Effector memory CD4-positive, alpha-beta T cell (primary cell): ENCODE results near the gene CLDN10.
"Not testable (repeated sequence)": the region's sequence is repeated elsewhere in the genome, so short reads cannot be mapped to it uniquely, and the experiment has no call there.

ENCODE experiments used
- DNase-seq, 3 donors: peaks; one replicate each; pipeline ENCODE4 v3.0.0-alpha.2; 2020
- H3K27ac ChIP-seq: 2 replicates; pipeline ENCODE4 v1.7.0; 2013; ENCODE audit warnings: mild to moderate bottlenecking, low read length, moderate library complexity; ENCODE audit not compliant: insufficient read depth, poor library complexity, severe bottlenecking
- H3K27me3 ChIP-seq: replicated peaks from 2 replicates; pipeline ENCODE4 v1.7.0; 2013; ENCODE audit warnings: mild to moderate bottlenecking, low read length; ENCODE audit not compliant: insufficient read depth, control insufficient read depth, poor library complexity, severe bottlenecking
- H3K36me3 ChIP-seq: 2 replicates; pipeline ENCODE4 v1.7.0; 2013; ENCODE audit warnings: mild to moderate bottlenecking, low read length, moderate library complexity; ENCODE audit not compliant: control insufficient read depth, insufficient read depth
- H3K4me1 ChIP-seq: 2 replicates; pipeline ENCODE4 v1.7.0; 2013; ENCODE audit warnings: low read length, mild to moderate bottlenecking; ENCODE audit not compliant: control insufficient read depth, insufficient read depth, poor library complexity, severe bottlenecking
- H3K4me3 ChIP-seq: 2 replicates; pipeline ENCODE4 v1.7.0; 2013; ENCODE audit warnings: low read length, low read depth, mild to moderate bottlenecking; ENCODE audit not compliant: insufficient read depth, poor library complexity, severe bottlenecking
- H3K9me3 ChIP-seq: 2 replicates; pipeline ENCODE4 v1.7.0; 2013; ENCODE audit warnings: mild to moderate bottlenecking, low read length, moderate library complexity; ENCODE audit not compliant: control insufficient read depth

CLDN10 gene

GRCh38 chr13:95559100-95559499 lies 6.6 kb downstream of the CLDN10 start:
- no peak for DNase-seq
- H3K4me1 ChIP-seq, result no peaks in the 10 kb centered on the region
- no peaks in the 10 kb centered on the region for H3K27me3 ChIP-seq
- no peak overlapping the region for H3K4me3 ChIP-seq
- H3K9me3 ChIP-seq, result no peaks in the 10 kb centered on the region
- H3K36me3 ChIP-seq, result no peaks in the 10 kb centered on the region
- no peak overlapping the region for H3K27ac ChIP-seq

GRCh38 chr13:95560387-95560786 lies 7.9 kb downstream of the CLDN10 start:
- H3K4me3 ChIP-seq, result no peak overlapping the region
- no peaks in the 10 kb centered on the region for H3K9me3 ChIP-seq
- H3K27ac ChIP-seq, result no peak overlapping the region
- no peaks in the 10 kb centered on the region for H3K4me1 ChIP-seq
- DNase-seq, result no peak
- H3K27me3 ChIP-seq, result no peaks in the 10 kb centered on the region
- H3K36me3 ChIP-seq, result no peaks in the 10 kb centered on the region

- H3K9me3 ChIP-seq, result no peaks in the 10 kb centered on the region
- no peaks in the 10 kb centered on the region for H3K27me3 ChIP-seq
- H3K27ac ChIP-seq, result no peak overlapping the region
- DNase-seq, result no peak
- H3K4me1 ChIP-seq, result no peaks in the 10 kb centered on the region
- no peaks in the 10 kb centered on the region for H3K36me3 ChIP-seq
- no peak overlapping the region for H3K4me3 ChIP-seq
Measured at GRCh38 chr13:95564091-95564490, 11.6 kb downstream of the CLDN10 start.

GRCh38 chr13:95564733-95565291 lies 12.3 kb downstream of the CLDN10 start:
- no peaks in the 10 kb centered on the region for H3K4me1 ChIP-seq
- no peaks in the 10 kb centered on the region for H3K36me3 ChIP-seq
- no peak overlapping the region for H3K4me3 ChIP-seq
- no peaks in the 10 kb centered on the region for H3K9me3 ChIP-seq
- no peak for DNase-seq
- no peaks in the 10 kb centered on the region for H3K27me3 ChIP-seq
- H3K27ac ChIP-seq, result no peak overlapping the region

- H3K27me3 ChIP-seq, DNase-seq, H3K27ac ChIP-seq, H3K4me3 ChIP-seq, H3K36me3 ChIP-seq, H3K9me3 ChIP-seq, H3K4me1 ChIP-seq: not testable (repeated sequence)
Measured at GRCh38 chr13:95565758-95566157, 13.2 kb downstream of the CLDN10 start.

GRCh38 chr13:95568131-95568530 lies 15.6 kb downstream of the CLDN10 start:
- no peaks in the 10 kb centered on the region for H3K4me1 ChIP-seq
- H3K36me3 ChIP-seq, result no peaks in the 10 kb centered on the region
- DNase-seq, result no peak
- H3K9me3 ChIP-seq, result no peaks in the 10 kb centered on the region
- no peaks in the 10 kb centered on the region for H3K27me3 ChIP-seq
- no peak overlapping the region for H3K27ac ChIP-seq
- H3K4me3 ChIP-seq, result no peak overlapping the region

- no peaks in the 10 kb centered on the region for H3K4me1 ChIP-seq
- no peak overlapping the region for H3K4me3 ChIP-seq
- no peak for DNase-seq
- no peaks in the 10 kb centered on the region for H3K9me3 ChIP-seq
- H3K27ac ChIP-seq, result no peak overlapping the region
- no peaks in the 10 kb centered on the region for H3K27me3 ChIP-seq
- no peaks in the 10 kb centered on the region for H3K36me3 ChIP-seq
Measured at GRCh38 chr13:95570016-95570415, 17.5 kb downstream of the CLDN10 start.

- Histone ChIP-seq H3K36me3 (no peaks in the 10 kb centered on the region), H3K9me3 (no peaks in the 10 kb centered on the region), H3K27me3 (no peaks in the 10 kb centered on the region), H3K27ac (no peak overlapping the region), H3K4me3 (no peak overlapping the region), H3K4me1 (no peaks in the 10 kb centered on the region)
- no peak for DNase-seq
Measured at GRCh38 chr13:95571941-95572340, 19.4 kb downstream of the CLDN10 start.

GRCh38 chr13:95573221-95573620 lies 20.7 kb downstream of the CLDN10 start:
- no peaks in the 10 kb centered on the region for H3K36me3 ChIP-seq
- H3K9me3 ChIP-seq, result no peaks in the 10 kb centered on the region
- H3K27me3 ChIP-seq, result no peaks in the 10 kb centered on the region
- no peak overlapping the region for H3K27ac ChIP-seq
- H3K4me1 ChIP-seq, result no peaks in the 10 kb centered on the region
- H3K4me3 ChIP-seq, result no peak overlapping the region
- no peak for DNase-seq

GRCh38 chr13:95579303-95579702 lies 26.8 kb downstream of the CLDN10 start:
- Histone ChIP-seq H3K27me3 (no peaks in the 10 kb centered on the region), H3K36me3 (no peaks in the 10 kb centered on the region), H3K27ac (no peak overlapping the region), H3K4me3 (no peak overlapping the region), H3K9me3 (no peaks in the 10 kb centered on the region), H3K4me1 (no peaks in the 10 kb centered on the region)
- no peak for DNase-seq

- Histone ChIP-seq H3K4me1 (no peaks in the 10 kb centered on the region), H3K36me3 (no peaks in the 10 kb centered on the region), H3K27ac (no peak overlapping the region), H3K27me3 (no peaks in the 10 kb centered on the region), H3K9me3 (no peaks in the 10 kb centered on the region), H3K4me3 (no peak overlapping the region)
- no peak for DNase-seq
Measured at GRCh38 chr13:95585867-95586266, 33.3 kb downstream of the CLDN10 start.
